Right lobe of liver (tissue), 6 donors: Measurements from ENCODE around the gene MRRF. TPM values are rescaled to one million over a fixed set of nuclear protein-coding genes. Genes with fewer than 3 reads are reported as not detected.

ENCODE experiments used
- ATAC-seq, 4 donors: fragments of 200-7000 bp; cut with Tn5 transposase; one replicate each; pipeline ENCODE4 v1.9.1; 2020; ENCODE audit warnings: mild to moderate bottlenecking in 4 of 4, moderate library complexity in 4 of 4
- DNase-seq, 3 donors: peaks; one replicate each; pipeline ENCODE4 v3.0.0-alpha.2; 2020
- H3K27ac ChIP-seq, 3 donors: fragments of 200-600 bp; one replicate each; pipeline ENCODE4 v1.8.0; 2022
- H3K27me3 ChIP-seq, 2 donors: fragments of 200-600 bp; one replicate each; pipeline ENCODE4 v1.8.0; 2022
- H3K36me3 ChIP-seq, 4 donors: fragments of 200-600 bp; sonication (generic) in 1 of 4; one replicate each; pipeline versions ENCODE4 v1.5.1 to v1.8.0; 2017 to 2022; ENCODE audit warnings: control low read depth in 1 of 4
- H3K4me1 ChIP-seq, 4 donors: fragments of 200-600 bp; sonication (generic) in 1 of 4; one replicate each; pipeline versions ENCODE4 v1.5.1 to v1.8.0; 2017 to 2022; ENCODE audit warnings: control low read depth in 1 of 4
- H3K4me3 ChIP-seq, 3 donors: fragments of 200-600 bp; one replicate each; pipeline ENCODE4 v1.8.0; 2022
- H3K9me3 ChIP-seq, 4 donors: fragments of 200-600 bp; sonication (generic) in 1 of 4; one replicate each; pipeline versions ENCODE4 v1.5.1 to v1.8.0; 2017 to 2022; ENCODE audit warnings: control low read depth in 1 of 4
- CTCF ChIP-seq, 4 donors: fragments of 200-600 bp in 3 of 4; fragments of 450-650 bp in 1 of 4; IDR thresholded peaks; one replicate each; pipeline versions ENCODE4 v1.5.1 to v1.8.0; 2016 to 2022; ENCODE audit warnings: antibody characterized with exemption in 4 of 4, mild to moderate bottlenecking in 2 of 4
- POLR2A ChIP-seq: fragments of 450-650 bp; IDR thresholded peaks from one replicate; pipeline ENCODE4 v1.6.1; 2017; ENCODE audit warnings: antibody characterized with exemption, mild to moderate bottlenecking
- WGBS: methylation state at CpG from one replicate; pipeline ENCODE4 v1.1.6; 2018; ENCODE audit warnings: low coverage, low lambda C conversion rate; ENCODE audit not compliant: insufficient coverage; ENCODE audit errors: missing lambda C conversion rate; 5-methylcytosine and 5-hydroxymethylcytosine counted together
- intact Hi-C, 2 donors: fragments of 100-400 bp; cut with DNase I; formaldehyde crosslinking; loops; one replicate each; pipeline versions ENCODE4 v1.11.2 to v1.14.1; 2022
- total RNA-seq, 6 experiments: library from RNA; depleted of rRNA in 2 of 6; stranded (reverse); fragments of >200 nt in 2 of 6; fragmentation: NEBNext Ultra II Directional in 3 of 6; extraction: Animal tissue kit (Norgen Biotek cat#: 25700) in 3 of 6; gene quantifications; one replicate each; pipeline versions ENCODE4 v1.1.0 to v1.2.4, GENCODE V29; 2016 to 2023
- donor health status: DM: no; HTN: yes; CAD: no.
- donor health status: DM: no; HTN: no; CAD: no.
- donor health status: DM: no; HTN: no; CAD: no.
- donor health status: DM: no; HTN: yes; CAD: no.
- donor health status: DM: no; HTN: yes; CAD: no.

The MRRF gene
- total RNA-seq, 6 experiments from 2014 or later, result 17.4 to 34.0 (median 22.6) TPM

GRCh38 chr9:122348288-122348777 lies 83.7 kb downstream of the MRRF start:
- Histone ChIP-seq H3K27ac (no peak overlapping the region), H3K27me3 (no peaks in the 10 kb centered on the region), H3K9me3 (no peaks in the 10 kb centered on the region), H3K4me3 (no peak overlapping the region), H3K36me3 (no peaks in the 10 kb centered on the region), H3K4me1 (peaks cover 0 to 7% (median 4%) of the 10 kb centered on the region in 4 donors)
- DNase-seq (no peak), ATAC-seq (peak in 1 of 4 donors; percentile 22)
- intact Hi-C loops, result loop anchor here in 1 of 2 donors (5.0 to 10.0 kb wide), 2 partner anchors 84 to 221 kb away; partner anchors contain the start of genes MRRF and RBM18
- TF ChIP-seq POLR2A (no peak), CTCF (IDR thresholded peaks at IDR 0.05) (no peak)
- 50% methylated on average over 3 of the region's 12 CpGs for WGBS

DNA sequence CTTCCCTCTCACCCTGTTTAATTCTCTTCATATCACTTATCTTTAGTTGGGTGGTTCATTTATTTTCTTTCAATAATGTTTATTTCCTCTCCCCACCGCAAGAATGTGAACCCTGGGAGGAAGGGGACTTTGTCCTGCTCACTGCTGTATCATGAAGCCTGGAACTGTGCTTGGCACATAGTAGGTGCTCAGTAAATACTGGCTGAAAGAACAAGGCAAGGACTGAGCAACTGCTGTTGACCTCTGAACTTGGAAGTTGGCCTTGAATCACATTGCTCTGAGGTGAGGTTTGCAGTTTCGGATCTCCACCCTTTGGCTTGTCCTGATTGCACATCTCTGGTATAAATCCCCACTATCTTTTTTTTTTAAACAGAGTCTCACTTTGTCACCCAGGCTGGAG lies 84.1 kb downstream of the MRRF start:
- H3K27me3 ChIP-seq, result no peaks in the 10 kb centered on the region
- H3K4me3 ChIP-seq, result no peak overlapping the region
- 55% methylated on average over 2 of the region's 2 CpGs for WGBS
- no peaks in the 10 kb centered on the region for H3K9me3 ChIP-seq
- intact Hi-C loops, result loop anchor here in 1 of 2 donors (5.0 to 10.0 kb wide), 2 partner anchors 84 to 221 kb away; partner anchors contain the start of genes MRRF and RBM18
- H3K27ac ChIP-seq, result no peak overlapping the region
- TF ChIP-seq POLR2A, result no peak
- no peak for TF ChIP-seq CTCF (IDR thresholded peaks at IDR 0.05)
- ATAC-seq, result no peak
- peaks cover 0 to 7% (median 4%) of the 10 kb centered on the region in 4 donors for H3K4me1 ChIP-seq
- H3K36me3 ChIP-seq, result no peaks in the 10 kb centered on the region
- DNase-seq, result no peak

GRCh38 chr9:122349201-122349600 lies 84.5 kb downstream of the MRRF start:
- no peak for ATAC-seq
- no peak for DNase-seq
- intact Hi-C loops, result loop anchor here in 1 of 2 donors (5.0 to 10.0 kb wide), 2 partner anchors 84 to 222 kb away; partner anchors contain the start of genes MRRF and RBM18
- no peak overlapping the region for H3K27ac ChIP-seq
- 53% methylated on average over 2 of the region's 4 CpGs for WGBS
- no peaks in the 10 kb centered on the region for H3K27me3 ChIP-seq
- peaks cover 0 to 7% (median 4%) of the 10 kb centered on the region in 4 donors for H3K4me1 ChIP-seq
- H3K4me3 ChIP-seq, result no peak overlapping the region
- no peaks in the 10 kb centered on the region for H3K9me3 ChIP-seq
- H3K36me3 ChIP-seq, result no peaks in the 10 kb centered on the region
- TF ChIP-seq CTCF (IDR thresholded peaks at IDR 0.05), result no peak
- no peak for TF ChIP-seq POLR2A

DNA sequence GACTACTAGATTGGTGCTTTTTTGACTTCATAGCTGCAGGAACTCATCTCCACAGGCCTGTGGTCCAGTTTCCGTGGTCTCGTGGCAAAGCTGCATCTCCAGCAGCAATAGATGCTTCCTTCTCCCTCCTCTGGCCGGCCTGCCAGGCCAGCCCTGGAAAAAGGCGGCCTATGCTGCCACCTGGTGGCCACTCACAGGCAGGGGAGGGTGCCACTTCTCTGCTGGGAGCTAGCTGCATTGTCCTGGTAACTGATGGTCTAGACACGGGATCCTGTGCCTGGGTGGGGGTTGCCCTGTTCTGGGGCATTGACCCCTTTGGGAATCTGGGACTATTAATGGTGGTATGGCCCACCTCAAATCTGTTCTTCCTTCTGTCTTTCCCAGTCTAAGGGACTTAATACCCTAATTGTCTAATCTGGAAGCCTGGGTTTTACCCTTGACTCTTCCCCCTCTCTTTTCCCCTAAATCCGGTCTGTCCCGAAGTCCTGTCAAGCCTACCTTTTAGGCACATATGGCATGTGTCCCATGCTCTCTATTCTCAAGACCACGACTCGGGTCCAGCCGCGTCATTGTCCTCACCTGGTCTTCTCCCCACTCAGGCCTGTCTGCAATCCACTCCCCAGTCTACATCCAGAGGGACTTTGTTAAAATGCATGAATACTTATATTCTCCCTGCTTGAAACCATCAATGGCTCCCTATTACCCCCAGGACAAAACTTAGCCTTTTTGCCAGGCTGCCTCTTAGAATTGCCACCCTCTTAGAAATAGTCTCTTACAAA lies 86.1 kb downstream of the MRRF start:
- H3K36me3 ChIP-seq, result no peaks in the 10 kb centered on the region
- intact Hi-C loops, result loop anchor here (5.0 to 10.0 kb wide), 2 partner anchors 94 to 223 kb away; no protein-coding TSS in a partner anchor
- H3K27ac ChIP-seq, result no peak overlapping the region
- WGBS, result 34% methylated on average over 10 of the region's 11 CpGs
- peak; percentile 82 to 83 (median 82) for DNase-seq
- no peak overlapping the region for H3K4me3 ChIP-seq
- H3K4me1 ChIP-seq, result peaks cover 0 to 7% (median 4%) of the 10 kb centered on the region in 4 donors
- no peaks in the 10 kb centered on the region for H3K27me3 ChIP-seq
- ATAC-seq, result peak; percentile 87 to 90 (median 88)
- TF ChIP-seq POLR2A (no peak), CTCF (IDR thresholded peaks at IDR 0.05) (peak; percentile 95 to 99 (median 98))
- no peaks in the 10 kb centered on the region for H3K9me3 ChIP-seq
